WTC11 (cell line): Measurements from ENCODE around the gene PAK5. TPM values are rescaled to one million over a fixed set of nuclear protein-coding genes. Genes with fewer than 3 reads are reported as not detected.

Experiments
- ATAC-seq: fragments of 200-7000 bp; cut with Tn5 transposase; 2 replicates; pipeline ENCODE4 v1.10.0; 2021; ENCODE audit warnings: mild to moderate bottlenecking, moderate library complexity
- CTCF ChIA-PET: fragments of 300-600 bp; sonication (Branson Sonifier 250); formaldehyde crosslinking; loops from one replicate; lab custom pipeline; 2021; ENCODE audit warnings: antibody characterized with exemption; lab: Charles Lee
- POLR2A ChIA-PET: fragments of 350-600 bp; sonication (Branson Sonifier 250); formaldehyde crosslinking; loops from one replicate; lab custom pipeline; 2021; ENCODE audit warnings: antibody characterized with exemption; lab: Charles Lee
- DNase-seq: peaks from one replicate; pipeline ENCODE4 v3.0.0; 2021; ENCODE audit warnings: low spot score
- H3K27ac Mint-ChIP-seq: 2 replicates; pipeline ENCODE4 v1.8.0; 2021; ENCODE audit warnings: mixed read lengths
- H3K27me3 Mint-ChIP-seq: 2 replicates; pipeline ENCODE4 v1.8.0; 2021; ENCODE audit warnings: low read depth, mild to moderate bottlenecking, moderate library complexity, mixed read lengths
- H3K36me3 Mint-ChIP-seq: 2 replicates; pipeline ENCODE4 v1.8.0; 2021; ENCODE audit warnings: mixed read lengths
- H3K4me1 Mint-ChIP-seq: 2 replicates; pipeline ENCODE4 v1.8.0; 2022; ENCODE audit warnings: mixed read lengths
- H3K4me3 Mint-ChIP-seq: 2 replicates; pipeline ENCODE4 v1.8.0; 2021; ENCODE audit warnings: mild to moderate bottlenecking, moderate library complexity, mixed read lengths
- H3K9me3 Mint-ChIP-seq: 2 replicates; pipeline ENCODE4 v1.8.0; 2021; ENCODE audit warnings: mixed read lengths
- CBFB ChIP-seq: sonication (generic); formaldehyde crosslinking; IDR thresholded peaks from 2 replicates; pipeline ENCODE4 v1.8.1; 2022; ENCODE audit warnings: mild to moderate bottlenecking, low read depth, missing genetic modification reagents
- E2F1 ChIP-seq: sonication (generic); formaldehyde crosslinking; IDR thresholded peaks from 2 replicates; pipeline ENCODE4 v1.8.0; 2022; ENCODE audit warnings: mild to moderate bottlenecking, missing genetic modification reagents
- ELF4 ChIP-seq: sonication (generic); formaldehyde crosslinking; IDR thresholded peaks from 2 replicates; pipeline ENCODE4 v1.8.1; 2022; ENCODE audit warnings: low read depth, mild to moderate bottlenecking, moderate library complexity, missing genetic modification reagents
- EMX1 ChIP-seq: fragments of 250-450 bp; sonication (Bioruptor Pico); IDR thresholded peaks from 2 replicates; pipeline ENCODE4 v1.8.0; 2021; ENCODE audit warnings: mild to moderate bottlenecking
- FOXJ3 ChIP-seq: sonication (generic); formaldehyde crosslinking; IDR thresholded peaks from 2 replicates; pipeline ENCODE4 v1.9.0; 2021; ENCODE audit warnings: missing genetic modification reagents, mild to moderate bottlenecking, borderline replicate concordance
- GRHL2 ChIP-seq: fragments of 250-450 bp; sonication (Bioruptor Pico); IDR thresholded peaks from 2 replicates; pipeline ENCODE4 v1.8.0; 2022; ENCODE audit warnings: mild to moderate bottlenecking, moderate library complexity; ENCODE audit not compliant: insufficient replicate concordance, severe bottlenecking
- KAT7 ChIP-seq: sonication (generic); formaldehyde crosslinking; IDR thresholded peaks from 2 replicates; pipeline ENCODE4 v1.8.1; 2023; ENCODE audit warnings: missing genetic modification reagents, mild to moderate bottlenecking, borderline replicate concordance
- TEAD1 ChIP-seq: sonication (generic); formaldehyde crosslinking; IDR thresholded peaks from 2 replicates; pipeline ENCODE4 v1.8.0; 2022; ENCODE audit warnings: mild to moderate bottlenecking, missing genetic modification reagents
- ZBTB21 ChIP-seq: sonication (generic); formaldehyde crosslinking; IDR thresholded peaks from 2 replicates; pipeline ENCODE4 v1.8.1; 2023; ENCODE audit warnings: mild to moderate bottlenecking, missing genetic modification reagents, borderline replicate concordance
- ZBTB43 ChIP-seq: sonication (generic); formaldehyde crosslinking; IDR thresholded peaks from 2 replicates; pipeline ENCODE4 v1.8.1; 2023; ENCODE audit warnings: mild to moderate bottlenecking, missing genetic modification reagents
- ZNF281 ChIP-seq: sonication (generic); formaldehyde crosslinking; IDR thresholded peaks from 2 replicates; pipeline ENCODE4 v1.8.0; 2023; ENCODE audit warnings: mild to moderate bottlenecking, missing genetic modification reagents
- ZNF396 ChIP-seq: fragments of 250-450 bp; sonication (Bioruptor Pico); IDR thresholded peaks from 2 replicates; pipeline ENCODE4 v1.8.0; 2021; ENCODE audit warnings: mild to moderate bottlenecking, moderate library complexity, borderline replicate concordance
- total RNA-seq: library from RNA; stranded (reverse); gene quantifications from 3 replicates; pipeline ENCODE4 v1.2.3, GENCODE V29; 2021
- TF ChIP-seq, protein P1 (sequence below): sonication (generic); formaldehyde crosslinking; IDR thresholded peaks from 2 replicates; pipeline ENCODE4 v1.8.1; 2023; ENCODE audit warnings: mild to moderate bottlenecking, missing genetic modification reagents, moderate library complexity
- TF ChIP-seq, protein P2 (sequence below): sonication (generic); formaldehyde crosslinking; IDR thresholded peaks from 2 replicates; pipeline ENCODE4 v1.8.1; 2022; ENCODE audit warnings: low read depth, missing genetic modification reagents, borderline replicate concordance

PAK5 gene
- total RNA-seq, 1 experiment from 2014 or later, result 0.31 TPM

- no peak for DNase-seq
- Mint-ChIP-seq H3K9me3 (no peaks in the 10 kb centered on the region), H3K4me3 (no peak overlapping the region), H3K27ac (no peak overlapping the region), H3K27me3 (peaks cover 63% of the 10 kb centered on the region), H3K36me3 (no peaks in the 10 kb centered on the region; the same call in 1 of the 2 replicates), H3K4me1 (peaks cover 64% of the 10 kb centered on the region)
- ChIA-PET CTCF (interaction anchor here (1.0 kb wide), 1 partner anchor 57 kb away, joined by 4 read pairs; no protein-coding TSS in a partner anchor), POLR2A (no interaction called here)
- no peak for ATAC-seq
- TF ChIP-seq, protein P1, sequence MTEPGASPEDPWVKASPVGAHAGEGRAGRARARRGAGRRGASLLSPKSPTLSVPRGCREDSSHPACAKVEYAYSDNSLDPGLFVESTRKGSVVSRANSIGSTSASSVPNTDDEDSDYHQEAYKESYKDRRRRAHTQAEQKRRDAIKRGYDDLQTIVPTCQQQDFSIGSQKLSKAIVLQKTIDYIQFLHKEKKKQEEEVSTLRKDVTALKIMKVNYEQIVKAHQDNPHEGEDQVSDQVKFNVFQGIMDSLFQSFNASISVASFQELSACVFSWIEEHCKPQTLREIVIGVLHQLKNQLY (CRISPR knock-in tag), result no peak
- TF ChIP-seq ZBTB43 (CRISPR knock-in tag) (no peak), ELF4 (CRISPR knock-in tag) (no peak), TEAD1 (CRISPR knock-in tag) (no peak), CBFB (CRISPR knock-in tag) (no peak), EMX1 (CRISPR knock-in tag) (no peak), FOXJ3 (CRISPR knock-in tag) (no peak), KAT7 (CRISPR knock-in tag) (no peak)
Measured at GRCh38 chr20:9575836-9576235, 263.0 kb downstream of the PAK5 start.

DNA sequence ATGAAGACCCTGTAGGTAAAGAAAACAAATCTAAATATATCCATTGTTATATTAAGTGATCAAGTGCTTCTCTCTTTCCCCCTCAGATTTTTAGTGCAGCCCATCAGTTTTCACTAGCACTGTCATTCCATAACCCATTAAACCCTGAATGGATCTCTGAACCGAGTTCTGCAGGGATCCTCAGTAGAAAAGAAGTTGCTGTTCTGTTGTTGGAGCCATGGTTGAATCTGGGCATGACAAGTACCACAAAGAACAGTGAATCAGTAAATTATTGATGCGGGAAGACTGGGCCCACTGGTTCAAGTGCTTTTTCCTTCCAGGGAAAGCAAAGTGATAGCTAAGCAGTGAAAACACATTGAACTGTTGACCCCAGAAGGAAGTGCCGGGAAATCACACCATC lies 264.1 kb downstream of the PAK5 start:
- CTCF ChIA-PET, result interaction anchor here (1.2 kb wide), 1 partner anchor 35 kb away, joined by 5 read pairs; no protein-coding TSS in a partner anchor
- no peak overlapping the region for H3K4me3 Mint-ChIP-seq
- ATAC-seq (no peak), DNase-seq (no peak)
- POLR2A ChIA-PET, result no interaction called here
- H3K4me1 Mint-ChIP-seq, result peaks cover 68% of the 10 kb centered on the region
- no peaks in the 10 kb centered on the region for H3K9me3 Mint-ChIP-seq
- TF ChIP-seq, protein P2, sequence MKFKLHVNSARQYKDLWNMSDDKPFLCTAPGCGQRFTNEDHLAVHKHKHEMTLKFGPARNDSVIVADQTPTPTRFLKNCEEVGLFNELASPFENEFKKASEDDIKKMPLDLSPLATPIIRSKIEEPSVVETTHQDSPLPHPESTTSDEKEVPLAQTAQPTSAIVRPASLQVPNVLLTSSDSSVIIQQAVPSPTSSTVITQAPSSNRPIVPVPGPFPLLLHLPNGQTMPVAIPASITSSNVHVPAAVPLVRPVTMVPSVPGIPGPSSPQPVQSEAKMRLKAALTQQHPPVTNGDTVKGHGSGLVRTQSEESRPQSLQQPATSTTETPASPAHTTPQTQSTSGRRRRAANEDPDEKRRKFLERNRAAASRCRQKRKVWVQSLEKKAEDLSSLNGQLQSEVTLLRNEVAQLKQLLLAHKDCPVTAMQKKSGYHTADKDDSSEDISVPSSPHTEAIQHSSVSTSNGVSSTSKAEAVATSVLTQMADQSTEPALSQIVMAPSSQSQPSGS, result no peak
- TF ChIP-seq, protein P1 (CRISPR knock-in tag), result no peak
- TF ChIP-seq ZBTB21 (CRISPR knock-in tag), result no peak
- TF ChIP-seq GRHL2 (CRISPR knock-in tag), result no peak
- no peak for TF ChIP-seq ZNF281 (CRISPR knock-in tag)
- TF ChIP-seq E2F1, result no peak
- TF ChIP-seq EMX1 (CRISPR knock-in tag), result no peak
- TF ChIP-seq ZNF396, result no peak
- no peaks in the 10 kb centered on the region; the same call in 1 of the 2 replicates for H3K36me3 Mint-ChIP-seq
- H3K27ac Mint-ChIP-seq, result no peak overlapping the region
- H3K27me3 Mint-ChIP-seq, result peaks cover 72% of the 10 kb centered on the region
